Embryonic facial prominence (tissue), 1 donor: Measurements from ENCODE around the gene TNFSF13.

Experiments
- DNase-seq: peaks from one replicate; pipeline ENCODE4 v3.0.0-alpha.2; 2016; ENCODE audit errors: extremely low spot score

TNFSF13 gene

DNA sequence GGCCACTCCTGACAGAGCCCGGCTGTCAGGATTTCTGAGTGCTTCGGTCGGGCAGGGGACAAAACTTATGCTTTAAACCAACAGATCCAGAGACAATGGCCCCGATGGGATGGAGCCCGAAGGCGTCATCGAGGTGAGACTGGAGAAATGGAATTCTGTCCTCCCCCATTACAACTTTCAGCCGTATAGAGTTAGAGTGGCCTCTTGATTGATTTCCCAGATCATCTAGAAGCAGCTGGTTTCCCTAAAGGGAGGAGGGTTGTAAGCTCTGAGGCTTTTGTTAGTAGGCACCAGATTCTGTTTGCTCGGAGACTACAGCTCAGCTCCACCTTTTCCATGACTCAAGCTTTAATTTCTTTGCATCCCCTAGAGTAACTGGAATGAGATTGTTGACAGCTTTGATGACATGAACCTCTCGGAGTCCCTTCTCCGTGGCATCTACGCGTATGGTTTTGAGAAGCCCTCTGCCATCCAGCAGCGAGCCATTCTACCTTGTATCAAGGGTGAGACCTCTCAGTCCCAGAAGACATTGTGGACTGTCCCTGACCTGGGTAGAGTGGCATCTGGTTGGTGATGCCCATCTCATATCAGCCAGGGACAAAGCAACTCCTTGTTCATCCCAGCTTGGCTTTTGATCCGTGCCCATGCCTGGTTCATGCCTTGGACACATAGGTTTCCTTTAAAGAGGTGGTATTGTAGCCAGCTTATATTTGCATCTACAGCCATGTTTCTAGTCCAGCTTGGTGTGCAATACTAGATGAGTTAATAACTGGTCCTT is 15.8 kb downstream of the TNFSF13 start:
- no peak for DNase-seq

DNA sequence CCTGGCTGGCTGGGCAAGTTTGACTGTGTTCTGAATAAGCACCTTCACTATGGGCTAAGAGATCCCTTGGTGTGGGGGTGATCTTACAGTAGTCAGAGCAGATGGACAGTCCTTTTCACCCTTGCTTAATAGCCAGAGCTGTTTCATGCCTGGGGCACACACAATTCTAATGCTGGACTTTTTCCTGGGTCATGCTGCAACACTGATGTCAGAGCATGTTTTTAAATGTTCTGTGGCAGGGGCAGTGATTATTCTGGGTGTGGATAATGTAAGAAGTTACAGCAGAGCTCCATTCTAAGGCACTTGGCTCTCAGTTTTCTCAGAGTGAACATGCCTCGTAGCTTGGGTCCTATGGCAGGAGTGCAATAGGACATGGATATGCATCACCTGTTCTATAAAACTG is 16.9 kb downstream of the TNFSF13 start:
- DNase-seq = no peak

DNA sequence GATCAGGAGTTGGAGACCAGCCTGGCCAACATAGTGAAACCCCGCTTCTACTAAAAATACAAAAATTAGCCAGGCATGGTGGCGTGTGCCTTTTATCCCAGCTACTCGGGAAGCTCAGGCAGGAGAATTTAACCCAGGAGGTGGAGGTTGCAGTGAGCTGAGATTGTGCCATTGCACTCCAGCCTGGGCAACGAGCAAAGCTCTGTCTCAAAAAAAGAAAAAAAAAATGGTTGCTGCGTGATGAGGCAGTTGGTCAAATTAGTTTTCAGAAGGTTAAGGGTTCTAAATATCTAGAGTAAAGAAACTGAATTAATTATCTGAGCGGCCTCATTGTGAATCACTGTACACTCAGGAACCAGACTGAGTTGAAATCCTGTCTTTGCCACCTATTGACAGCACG is 17.4 kb downstream of the TNFSF13 start:
- DNase-seq = no peak

DNA sequence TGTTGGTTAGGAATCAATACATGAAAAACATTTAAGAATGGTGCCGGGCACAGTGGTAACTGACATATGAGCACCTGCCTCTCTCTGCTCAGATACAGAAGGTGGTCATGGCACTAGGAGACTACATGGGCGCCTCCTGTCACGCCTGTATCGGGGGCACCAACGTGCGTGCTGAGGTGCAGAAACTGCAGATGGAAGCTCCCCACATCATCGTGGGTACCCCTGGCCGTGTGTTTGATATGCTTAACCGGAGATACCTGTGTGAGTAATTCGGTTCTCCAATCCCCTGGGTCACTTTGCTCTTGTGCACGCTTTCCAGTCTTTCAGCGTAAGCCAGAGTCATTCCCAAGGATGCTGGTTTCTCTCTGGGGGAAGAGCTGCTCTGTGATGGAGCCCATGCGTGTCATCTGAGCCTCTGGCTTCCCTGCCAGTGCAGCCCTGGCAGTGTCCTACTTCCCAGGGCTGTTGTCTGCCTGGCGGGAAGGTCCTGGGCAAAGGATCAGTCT is 17.9 kb downstream of the TNFSF13 start:
- DNase-seq = no peak

DNA sequence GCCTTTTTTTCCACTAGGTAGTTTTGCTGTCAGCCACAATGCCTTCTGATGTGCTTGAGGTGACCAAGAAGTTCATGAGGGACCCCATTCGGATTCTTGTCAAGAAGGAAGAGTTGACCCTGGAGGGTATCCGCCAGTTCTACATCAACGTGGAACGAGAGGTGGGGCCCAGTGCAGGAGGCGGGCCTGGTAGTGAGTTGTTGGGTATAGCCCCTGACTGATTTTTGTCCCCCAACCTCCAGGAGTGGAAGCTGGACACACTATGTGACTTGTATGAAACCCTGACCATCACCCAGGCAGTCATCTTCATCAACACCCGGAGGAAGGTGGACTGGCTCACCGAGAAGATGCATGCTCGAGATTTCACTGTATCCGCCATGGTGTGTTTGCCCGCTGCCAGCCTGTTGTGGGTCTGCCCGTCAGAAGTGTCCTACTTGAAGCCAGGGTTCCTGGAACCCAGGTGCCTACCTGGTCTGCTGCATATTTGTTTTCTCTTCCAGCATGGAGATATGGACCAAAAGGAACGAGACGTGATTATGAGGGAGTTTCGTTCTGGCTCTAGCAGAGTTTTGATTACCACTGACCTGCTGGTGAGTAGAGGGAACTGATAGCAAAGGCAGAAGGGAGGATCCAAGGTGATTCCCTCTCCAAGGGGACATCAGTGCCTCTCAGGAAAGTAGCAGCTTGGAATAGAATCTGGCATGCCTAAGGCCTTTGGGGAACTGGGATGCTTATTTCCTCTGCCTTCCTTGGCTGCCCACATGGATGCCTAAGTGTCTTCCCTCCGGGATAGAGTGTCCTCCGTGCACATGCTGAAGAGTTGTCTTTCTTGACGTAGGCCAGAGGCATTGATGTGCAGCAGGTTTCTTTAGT is 19.0 kb downstream of the TNFSF13 start:
- no peak for DNase-seq

DNA sequence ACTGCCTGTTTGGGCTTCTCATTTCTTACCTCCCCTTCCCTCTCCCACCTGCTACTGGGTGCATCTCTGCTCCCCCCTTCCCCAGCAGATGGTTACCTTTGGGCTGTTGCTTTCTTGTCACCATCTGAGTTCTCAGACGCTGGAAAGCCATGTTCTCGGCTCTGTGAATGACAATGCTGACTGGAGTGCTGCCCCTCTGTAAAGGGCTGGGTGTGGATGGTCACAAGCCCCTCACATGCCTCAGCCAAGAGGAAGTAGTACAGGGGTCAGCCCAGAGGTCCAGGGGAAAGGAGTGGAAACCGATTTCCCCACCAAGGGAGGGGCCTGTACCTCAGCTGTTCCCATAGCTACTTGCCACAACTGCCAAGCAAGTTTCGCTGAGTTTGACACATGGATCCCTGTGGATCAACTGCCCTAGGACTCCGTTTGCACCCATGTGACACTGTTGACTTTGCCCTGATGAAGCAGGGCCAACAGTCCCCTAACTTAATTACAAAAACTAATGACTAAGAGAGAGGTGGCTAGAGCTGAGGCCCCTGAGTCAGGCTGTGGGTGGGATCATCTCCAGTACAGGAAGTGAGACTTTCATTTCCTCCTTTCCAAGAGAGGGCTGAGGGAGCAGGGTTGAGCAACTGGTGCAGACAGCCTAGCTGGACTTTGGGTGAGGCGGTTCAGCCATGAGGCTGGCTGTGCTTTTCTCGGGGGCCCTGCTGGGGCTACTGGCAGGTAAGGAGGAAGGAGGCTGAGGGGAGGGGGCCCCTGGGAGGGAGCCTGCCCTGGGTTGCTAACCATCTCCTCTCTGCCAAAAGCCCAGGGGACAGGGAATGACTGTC is 20.7 kb downstream of the TNFSF13 start, which contains the start of gene CD68:
CD68 (plus strand) TSS at position 638 of the 833 bp plus-strand sequence; CDS start at position 678, 40 bp downstream.
- DNase-seq = no peak

DNA sequence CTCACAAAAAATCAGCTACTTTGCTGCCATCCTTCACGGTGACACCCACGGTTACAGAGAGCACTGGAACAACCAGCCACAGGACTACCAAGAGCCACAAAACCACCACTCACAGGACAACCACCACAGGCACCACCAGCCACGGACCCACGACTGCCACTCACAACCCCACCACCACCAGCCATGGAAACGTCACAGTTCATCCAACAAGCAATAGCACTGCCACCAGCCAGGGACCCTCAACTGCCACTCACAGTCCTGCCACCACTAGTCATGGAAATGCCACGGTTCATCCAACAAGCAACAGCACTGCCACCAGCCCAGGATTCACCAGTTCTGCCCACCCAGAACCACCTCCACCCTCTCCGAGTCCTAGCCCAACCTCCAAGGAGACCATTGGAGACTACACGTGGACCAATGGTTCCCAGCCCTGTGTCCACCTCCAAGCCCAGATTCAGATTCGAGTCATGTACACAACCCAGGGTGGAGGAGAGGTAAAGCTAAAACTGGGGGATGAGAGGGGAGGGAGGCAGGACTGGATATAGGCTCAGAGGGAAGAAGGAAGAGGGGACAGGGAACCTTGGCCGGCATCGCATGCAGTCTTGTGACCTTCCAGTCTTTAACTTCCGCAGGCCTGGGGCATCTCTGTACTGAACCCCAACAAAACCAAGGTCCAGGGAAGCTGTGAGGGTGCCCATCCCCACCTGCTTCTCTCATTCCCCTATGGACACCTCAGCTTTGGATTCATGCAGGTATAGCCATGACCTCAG is 21.5 kb downstream of the TNFSF13 start:
- DNase-seq = no peak

DNA sequence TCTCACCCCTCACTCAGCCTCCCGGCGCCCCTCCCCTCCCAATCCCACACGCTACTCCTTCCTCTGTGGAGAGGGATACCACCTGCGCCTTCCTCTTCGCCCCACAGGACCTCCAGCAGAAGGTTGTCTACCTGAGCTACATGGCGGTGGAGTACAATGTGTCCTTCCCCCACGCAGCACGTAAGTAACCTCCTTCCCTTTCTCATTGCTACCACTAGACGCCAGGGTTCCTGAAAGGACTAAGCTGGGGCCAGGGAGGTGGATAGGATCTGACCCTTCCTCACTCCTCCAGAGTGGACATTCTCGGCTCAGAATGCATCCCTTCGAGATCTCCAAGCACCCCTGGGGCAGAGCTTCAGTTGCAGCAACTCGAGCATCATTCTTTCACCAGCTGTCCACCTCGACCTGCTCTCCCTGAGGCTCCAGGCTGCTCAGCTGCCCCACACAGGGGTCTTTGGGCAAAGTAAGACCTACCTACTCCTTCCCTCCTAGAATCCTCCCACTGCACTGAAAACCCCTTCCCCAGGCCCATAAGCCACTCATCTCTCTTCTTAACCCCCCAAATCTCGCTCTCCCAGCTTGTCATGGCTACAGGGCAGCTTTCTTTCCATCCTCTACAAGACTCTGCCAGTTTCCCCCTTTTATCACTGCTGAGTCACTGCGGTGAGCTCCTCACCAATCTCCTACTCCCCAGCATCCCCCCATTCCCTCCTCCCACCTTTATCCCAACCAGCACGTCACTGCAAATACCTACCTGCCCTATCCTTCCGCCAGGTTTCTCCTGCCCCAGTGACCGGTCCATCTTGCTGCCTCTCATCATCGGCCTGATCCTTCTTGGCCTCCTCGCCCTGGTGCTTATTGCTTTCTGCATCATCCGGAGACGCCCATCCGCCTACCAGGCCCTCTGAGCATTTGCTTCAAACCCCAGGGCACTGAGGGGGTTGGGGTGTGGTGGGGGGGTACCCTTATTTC is 22.3 kb downstream of the TNFSF13 start:
- no peak for DNase-seq

DNA sequence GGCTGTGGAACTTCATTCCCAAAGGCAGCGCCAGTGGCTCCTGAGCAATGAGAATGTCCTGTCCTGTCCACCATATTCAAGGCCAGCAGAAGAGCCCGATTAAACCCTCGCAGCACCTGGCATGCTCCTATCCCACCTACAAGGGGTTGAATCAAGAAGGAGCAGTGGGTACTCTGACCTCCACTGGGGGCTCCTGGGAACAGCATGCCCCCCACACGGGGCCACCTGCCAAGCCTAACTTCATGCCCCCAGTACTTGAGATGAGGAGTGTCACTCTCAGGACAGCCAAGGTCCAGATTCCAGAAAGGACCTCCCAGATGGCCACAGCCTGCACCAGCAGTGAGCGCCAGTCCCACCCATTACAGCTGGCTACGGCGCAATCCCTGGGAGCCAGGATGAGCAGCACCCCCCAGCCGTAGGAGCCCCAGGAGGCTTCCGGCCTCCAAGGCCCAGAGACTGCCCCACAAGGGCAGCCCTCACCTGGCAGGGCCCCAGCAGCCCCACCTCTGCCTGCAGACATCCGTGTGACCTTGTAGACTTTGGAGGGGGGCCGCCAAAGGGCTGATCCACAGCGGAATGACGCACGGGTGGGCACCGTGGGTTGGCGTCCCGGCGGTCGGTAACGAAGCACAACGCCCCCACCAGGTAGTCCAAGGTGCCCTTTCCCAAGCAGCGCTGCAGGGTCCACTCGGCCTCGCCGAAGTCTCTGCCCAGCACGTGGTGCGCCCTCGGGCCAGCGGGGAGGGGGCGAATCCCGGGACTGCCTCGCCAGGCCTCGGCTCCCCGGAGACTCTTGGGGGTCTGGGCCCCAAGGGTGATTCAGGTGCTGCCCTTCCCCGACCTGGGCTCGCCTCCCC is 24.1 kb downstream of the TNFSF13 start:
- no peak for DNase-seq

DNA sequence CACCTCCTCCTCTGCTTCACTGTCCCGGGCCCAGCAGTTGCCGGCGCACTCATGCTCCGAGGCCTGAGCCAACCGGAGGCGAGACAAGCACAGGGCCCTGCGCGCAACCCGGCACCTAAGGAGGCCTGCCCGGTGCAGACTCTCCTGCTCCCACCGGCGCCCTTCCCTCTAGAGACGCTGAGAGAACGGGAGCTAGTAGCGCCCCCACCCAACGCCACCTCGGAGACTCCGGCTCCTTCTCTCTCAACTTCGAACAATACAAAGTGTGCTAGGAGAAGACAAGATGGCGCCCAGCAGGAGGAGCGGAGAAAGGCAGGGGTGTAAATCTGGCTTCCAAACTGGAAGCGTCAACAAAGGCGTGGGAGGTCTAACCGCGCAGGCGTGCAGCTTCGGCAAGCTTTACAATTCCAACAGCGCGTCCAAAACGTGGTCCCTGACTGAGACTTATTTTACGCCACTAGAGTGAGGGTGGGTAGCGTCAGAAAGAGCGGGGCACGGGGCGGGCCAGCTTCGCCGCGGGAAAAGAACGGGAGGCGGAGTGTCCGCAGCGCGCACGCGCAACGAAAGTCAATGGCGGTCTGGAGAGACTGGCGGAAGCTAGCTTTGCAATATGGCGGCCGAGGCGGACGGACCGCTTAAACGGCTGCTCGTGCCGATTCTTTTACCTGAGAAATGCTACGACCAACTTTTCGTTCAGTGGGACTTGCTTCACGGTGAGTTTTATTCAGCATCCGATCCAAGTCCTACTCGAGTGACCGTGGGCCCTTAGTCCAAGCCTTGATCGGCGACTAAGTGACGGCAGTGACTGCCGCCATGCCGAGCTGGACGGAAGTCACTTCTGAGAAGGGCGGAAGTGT is 24.9 kb downstream of the TNFSF13 start, which contains the start of gene MPDU1:
MPDU1 (plus strand) TSS at position 600 of the 857 bp plus-strand sequence; CDS start at position 611, 11 bp downstream.
- peak; percentile 96 for DNase-seq

DNA sequence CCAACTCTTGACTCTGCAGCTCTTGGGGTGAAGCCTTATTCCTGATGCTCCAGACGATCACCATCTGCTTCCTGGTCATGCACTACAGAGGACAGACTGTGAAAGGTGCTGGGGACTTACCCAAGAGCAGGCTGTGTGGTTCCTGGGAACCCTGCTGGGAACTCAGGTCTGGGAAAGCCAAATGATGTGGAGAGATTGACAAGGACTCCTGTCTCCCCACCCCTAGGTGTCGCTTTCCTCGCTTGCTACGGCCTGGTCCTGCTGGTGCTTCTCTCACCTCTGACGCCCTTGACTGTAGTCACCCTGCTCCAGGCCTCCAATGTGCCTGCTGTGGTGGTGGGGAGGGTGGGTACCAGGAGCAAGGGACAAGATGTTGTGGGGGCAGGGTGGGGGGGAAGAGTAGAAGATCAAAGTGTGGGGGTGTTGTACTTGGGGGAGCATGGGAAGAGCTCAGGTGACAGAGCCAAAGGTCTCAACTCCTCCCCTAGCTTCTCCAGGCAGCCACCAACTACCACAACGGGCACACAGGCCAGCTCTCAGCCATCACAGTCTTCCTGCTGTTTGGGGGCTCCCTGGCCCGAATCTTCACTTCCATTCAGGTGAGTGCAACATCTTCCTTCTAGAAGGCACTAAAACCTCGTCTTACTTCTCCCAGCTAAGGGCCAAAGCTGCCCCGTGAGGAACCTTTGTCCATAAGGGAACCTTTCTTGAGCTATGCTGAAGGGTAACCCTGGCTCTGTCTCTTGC is 28.3 kb downstream of the TNFSF13 start:
- DNase-seq = no peak

DNA sequence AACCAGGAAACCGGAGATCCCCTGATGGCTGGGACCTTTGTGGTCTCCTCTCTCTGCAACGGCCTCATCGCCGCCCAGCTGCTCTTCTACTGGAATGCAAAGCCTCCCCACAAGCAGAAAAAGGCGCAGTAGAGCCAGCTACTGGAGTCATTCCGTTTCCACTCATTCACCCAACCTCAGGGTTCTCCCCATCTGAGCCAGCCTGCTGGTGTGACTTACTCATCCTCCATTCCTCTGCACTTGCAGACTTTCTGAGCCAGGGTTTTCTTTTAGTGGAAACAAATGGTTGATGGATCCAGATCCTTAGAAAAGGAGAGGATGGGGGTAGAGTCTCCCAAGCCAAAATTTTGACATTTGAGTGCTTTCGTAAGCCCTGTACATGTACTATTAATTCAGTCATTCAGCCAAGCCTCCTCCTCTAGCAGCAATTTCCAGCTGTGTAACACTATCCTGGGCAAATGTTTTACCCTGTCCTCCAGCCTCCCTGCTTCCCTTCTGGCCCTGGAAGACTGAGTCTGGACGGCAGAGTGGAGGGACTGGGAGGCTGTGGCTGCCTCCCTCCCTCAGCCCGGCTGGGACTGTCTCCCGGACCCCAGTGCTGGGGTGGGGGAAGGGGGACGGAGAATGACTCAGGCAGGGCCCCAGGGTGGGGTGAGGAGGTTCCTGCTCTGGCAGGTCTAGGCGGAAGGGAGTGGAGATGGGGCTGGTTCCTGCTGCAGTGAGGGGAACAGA is 29.0 kb downstream of the TNFSF13 start:
- DNase-seq = no peak

DNA sequence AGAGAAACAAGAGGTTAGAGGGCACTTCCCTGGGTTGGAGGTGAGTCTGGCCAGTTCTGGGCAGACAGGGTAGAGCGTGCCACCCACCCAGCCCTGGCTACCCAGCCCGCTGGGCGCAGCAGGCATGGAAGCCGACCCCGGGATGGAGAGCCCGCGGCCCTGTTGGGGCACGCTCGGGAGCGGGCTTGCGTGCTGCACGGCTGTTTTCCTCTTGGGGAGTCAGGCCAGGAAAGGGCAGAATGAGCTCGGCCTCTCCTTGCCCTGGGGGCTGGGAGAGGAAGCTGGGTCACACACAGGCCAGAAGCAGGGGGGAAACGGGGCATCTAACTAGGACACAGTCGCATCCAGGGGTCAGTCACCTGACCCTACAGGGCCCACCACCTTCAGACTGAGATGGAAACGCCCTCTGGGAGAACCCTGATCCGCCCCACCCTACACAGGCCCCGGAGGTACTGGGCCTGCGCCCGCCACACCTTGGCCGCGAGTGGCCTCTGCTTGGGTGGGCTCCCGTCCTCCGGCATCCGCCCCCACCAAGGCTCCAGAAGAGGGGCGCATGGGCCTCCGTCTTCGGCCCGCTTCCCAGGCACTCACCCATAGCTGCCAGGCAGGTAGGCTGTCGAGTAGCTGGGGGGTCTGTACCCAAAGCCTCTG is 30.1 kb downstream of the TNFSF13 start:
- DNase-seq = no peak

DNA sequence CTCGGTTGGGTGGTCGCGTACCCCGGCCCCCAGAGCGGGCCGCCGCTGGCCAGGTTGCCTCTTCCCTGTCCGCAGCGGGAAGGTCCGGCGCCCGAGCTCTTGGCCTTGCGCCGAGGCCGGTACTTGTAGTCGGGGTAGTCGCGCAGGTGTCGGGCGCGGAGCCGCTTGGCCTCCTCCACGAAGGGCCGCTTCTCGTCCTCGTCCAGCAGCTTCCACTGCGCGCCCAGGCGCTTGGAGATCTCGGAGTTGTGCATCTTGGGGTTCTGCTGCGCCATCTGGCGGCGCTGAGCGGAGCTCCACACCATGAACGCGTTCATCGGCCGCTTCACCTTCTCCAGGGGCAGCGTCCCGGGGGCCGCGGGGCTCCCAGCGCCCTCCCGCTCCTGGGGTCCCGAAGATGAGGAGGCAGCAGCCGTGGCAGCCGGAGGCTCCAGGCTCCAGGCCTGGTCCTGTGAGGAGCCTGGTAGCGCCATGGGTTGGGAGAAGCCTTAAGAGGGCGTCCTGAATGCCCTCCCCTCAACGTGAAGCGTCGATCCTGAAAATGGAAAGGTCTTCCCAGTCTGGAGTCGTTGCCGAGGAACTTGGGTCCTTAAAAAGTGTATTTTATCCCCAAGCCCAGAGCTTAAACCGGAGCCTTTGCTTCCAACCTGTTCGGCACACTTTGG is 30.8 kb downstream of the TNFSF13 start:
- DNase-seq = peak; percentile 66
